ENCODE results near the gene LYPD6B. TPM values are rescaled to one million over a fixed set of nuclear protein-coding genes. Genes with fewer than 3 reads are reported as not detected.

LYPD6B gene
- total RNA-seq, 1 donor: 3.0 TPM

DNA sequence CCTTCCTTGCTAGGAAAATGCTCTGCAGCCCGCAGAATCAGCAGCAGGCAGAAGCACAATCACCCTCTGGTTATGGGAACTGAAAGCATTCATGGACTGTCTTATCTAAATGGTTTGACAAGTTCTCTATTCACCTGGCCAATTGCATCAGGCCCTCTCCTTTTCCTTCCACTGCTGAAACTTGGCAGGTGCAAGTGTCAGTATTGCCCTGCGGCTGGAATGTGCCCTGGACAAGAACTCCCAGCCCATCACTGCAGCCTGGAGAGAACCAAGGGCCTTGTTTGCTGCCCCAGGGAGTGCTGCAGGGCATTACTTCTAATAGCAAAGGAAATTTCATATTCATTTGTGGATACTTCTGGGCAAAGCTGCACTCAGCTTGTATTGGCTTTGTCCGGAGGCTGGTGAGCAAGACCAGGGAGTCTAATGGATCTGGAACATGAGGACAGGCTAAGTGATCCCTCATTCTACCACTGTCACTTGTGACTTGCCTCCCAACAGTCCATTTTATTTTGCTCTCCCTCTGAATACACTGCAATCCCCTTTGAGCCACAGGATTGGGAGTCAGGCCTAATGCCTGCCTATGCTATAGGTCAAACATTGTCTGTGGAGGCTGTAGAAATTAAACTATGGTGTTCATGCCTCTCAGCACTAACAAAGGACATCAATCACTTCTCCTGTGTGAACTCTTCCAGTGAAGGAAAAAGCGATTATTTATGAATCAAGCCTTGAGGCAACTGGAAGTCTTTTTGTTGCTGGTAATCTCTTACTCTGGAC lies 116.9 kb downstream of the LYPD6B start:
- no peak overlapping the region for H3K4me3 ChIP-seq (ENCODE audit: low read depth, low read length)
- no peak for DNase-seq (ENCODE audit: low read depth)
- TF ChIP-seq, protein P1, sequence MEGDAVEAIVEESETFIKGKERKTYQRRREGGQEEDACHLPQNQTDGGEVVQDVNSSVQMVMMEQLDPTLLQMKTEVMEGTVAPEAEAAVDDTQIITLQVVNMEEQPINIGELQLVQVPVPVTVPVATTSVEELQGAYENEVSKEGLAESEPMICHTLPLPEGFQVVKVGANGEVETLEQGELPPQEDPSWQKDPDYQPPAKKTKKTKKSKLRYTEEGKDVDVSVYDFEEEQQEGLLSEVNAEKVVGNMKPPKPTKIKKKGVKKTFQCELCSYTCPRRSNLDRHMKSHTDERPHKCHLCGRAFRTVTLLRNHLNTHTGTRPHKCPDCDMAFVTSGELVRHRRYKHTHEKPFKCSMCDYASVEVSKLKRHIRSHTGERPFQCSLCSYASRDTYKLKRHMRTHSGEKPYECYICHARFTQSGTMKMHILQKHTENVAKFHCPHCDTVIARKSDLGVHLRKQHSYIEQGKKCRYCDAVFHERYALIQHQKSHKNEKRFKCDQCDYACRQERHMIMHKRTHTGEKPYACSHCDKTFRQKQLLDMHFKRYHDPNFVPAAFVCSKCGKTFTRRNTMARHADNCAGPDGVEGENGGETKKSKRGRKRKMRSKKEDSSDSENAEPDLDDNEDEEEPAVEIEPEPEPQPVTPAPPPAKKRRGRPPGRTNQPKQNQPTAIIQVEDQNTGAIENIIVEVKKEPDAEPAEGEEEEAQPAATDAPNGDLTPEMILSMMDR (IDR thresholded peaks at IDR 0.05; ENCODE audit: insufficient read depth, low read depth, low read length): no peak

DNA sequence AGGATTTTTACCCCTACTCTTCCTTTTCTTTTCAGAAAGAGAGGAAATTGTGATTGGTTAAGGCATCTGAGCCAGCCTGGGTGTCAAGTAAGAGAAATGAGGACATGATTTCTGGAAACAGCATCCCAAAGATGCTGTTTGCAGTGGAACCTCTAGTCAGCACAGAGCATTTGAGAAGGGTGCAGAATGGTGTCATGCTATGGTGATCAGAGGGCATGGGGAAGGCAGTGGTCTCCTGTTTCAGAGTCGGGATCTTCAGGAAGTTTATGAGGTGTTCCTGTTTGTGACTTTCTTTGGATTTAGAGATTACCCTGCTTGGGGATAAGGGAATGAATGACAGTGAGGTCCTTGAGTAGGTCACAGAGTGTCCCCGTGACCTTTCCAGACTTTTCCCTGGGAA lies 117.5 kb downstream of the LYPD6B start:
- TF ChIP-seq, protein P1 (IDR thresholded peaks at IDR 0.05; ENCODE audit: insufficient read depth, low read depth, low read length): no peak
- no peak for DNase-seq (ENCODE audit: low read depth)
- no peak overlapping the region for H3K4me3 ChIP-seq (ENCODE audit: low read depth, low read length)

DNA sequence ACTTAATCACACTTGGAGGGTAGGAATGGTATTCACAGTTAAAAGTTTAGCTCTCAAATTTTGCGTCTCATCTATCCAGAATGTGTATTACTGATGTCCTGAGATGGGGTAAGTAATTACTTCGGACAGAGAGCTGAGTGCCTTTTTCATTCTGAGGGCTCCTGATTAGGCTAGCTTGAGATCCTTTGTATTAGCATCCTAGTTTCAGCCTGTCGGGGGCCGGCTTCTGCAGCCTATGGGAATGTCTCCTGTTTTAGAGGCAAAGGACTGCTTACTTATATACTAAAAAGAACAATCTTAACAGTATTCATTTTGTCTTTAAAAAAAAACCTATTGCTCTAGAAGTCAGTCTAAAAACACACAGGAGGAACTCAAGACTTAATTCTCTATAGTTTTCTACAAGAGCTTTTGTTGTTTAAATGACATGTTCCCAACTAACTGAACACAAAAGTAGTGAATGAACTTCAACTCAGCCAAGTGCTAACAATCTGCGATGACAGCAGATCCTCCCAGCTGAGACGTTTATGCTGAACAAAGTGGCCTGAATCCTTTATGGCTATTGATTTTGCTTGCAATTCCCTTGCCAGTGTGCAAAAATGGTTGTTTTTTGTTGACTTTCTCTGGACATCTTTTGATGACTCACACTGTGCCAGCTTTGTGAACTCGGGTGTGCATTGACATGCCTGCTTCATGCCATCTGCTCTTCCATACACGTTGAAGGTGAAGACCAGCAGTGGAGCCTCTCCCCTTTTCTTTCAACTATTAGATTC lies 118.7 kb downstream of the LYPD6B start:
- no peak overlapping the region for H3K4me3 ChIP-seq (ENCODE audit: low read depth, low read length)
- TF ChIP-seq, protein P1 (IDR thresholded peaks at IDR 0.05; ENCODE audit: insufficient read depth, low read depth, low read length): no peak
- no peak for DNase-seq (ENCODE audit: low read depth)

DNA sequence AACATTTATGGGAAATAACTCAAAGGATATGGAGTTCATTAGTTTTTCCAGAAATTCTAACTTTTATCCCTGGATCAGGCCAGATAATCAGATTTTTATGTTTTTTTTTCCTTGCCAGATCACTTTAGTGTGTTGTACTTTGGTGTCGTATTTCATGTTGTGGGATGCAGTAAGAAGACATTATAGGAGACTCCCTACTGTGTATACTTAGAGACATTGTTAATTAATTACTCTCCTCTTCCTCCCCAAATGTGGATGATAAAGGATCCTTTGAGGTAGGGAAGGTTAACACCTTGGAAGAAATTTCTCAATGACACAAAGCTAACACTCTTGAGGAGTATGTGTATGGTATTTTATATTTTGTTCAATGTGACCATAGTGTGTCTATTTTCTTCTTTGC lies 120.5 kb downstream of the LYPD6B start:
- TF ChIP-seq, protein P1 (IDR thresholded peaks at IDR 0.05; ENCODE audit: insufficient read depth, low read depth, low read length): no peak
- DNase-seq (ENCODE audit: low read depth): no peak
- H3K4me3 ChIP-seq (ENCODE audit: low read depth, low read length): no peak overlapping the region

DNA sequence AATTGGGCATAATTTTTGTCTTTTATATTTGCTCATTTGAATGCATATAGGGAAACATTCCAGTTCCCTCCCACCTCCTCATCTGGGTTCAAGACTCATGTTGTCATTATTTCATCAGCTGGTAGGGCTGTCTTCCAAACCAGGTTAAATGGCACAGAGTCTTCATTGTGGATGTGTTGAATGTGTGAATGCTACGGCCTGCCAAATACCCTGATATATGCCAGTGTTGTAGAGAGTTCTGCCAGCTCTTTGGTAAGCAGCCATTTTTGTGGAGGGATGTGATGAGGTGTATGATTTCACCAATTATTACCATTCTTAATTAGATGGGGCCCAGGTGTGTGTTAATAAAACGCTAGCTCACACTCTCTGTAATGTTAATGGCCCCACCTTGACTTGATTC lies 121.7 kb downstream of the LYPD6B start:
- no peak overlapping the region for H3K4me3 ChIP-seq (ENCODE audit: low read depth, low read length)
- DNase-seq (ENCODE audit: low read depth): no peak
- TF ChIP-seq, protein P1 (IDR thresholded peaks at IDR 0.05; ENCODE audit: insufficient read depth, low read depth, low read length): no peak

DNA sequence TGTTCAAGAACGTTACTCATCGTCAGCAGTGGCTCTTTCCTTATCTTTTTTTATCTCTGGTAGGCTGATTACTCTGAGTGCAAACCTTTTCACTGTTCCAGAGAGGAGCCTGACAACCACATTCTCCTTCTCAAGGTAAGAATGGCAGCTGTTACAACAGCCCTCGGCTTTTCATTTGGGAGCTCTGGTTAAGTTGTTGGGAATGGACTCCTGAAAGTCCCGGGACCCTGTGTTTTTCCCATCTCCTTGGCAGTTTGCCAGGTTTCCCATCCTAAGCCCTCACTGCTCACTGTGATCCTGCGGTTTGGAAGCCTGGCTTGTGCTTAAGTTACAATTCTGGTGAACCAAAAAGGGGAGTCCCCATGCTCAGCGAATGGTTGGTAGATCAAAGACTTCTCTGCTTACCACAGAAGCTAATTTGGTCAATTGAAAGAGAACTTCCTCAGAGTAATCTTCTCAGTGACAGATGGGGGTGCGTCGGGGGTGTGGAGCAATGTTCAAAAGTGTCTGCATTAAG lies 122.3 kb downstream of the LYPD6B start:
- no peak overlapping the region for H3K4me3 ChIP-seq (ENCODE audit: low read depth, low read length)
- TF ChIP-seq, protein P1 (IDR thresholded peaks at IDR 0.05; ENCODE audit: insufficient read depth, low read depth, low read length): no peak
- DNase-seq (ENCODE audit: low read depth): peak; percentile 22

Data from fibroblast of villous mesenchyme (primary cell).